Measurements from ENCODE around the gene WDR88. TPM values are rescaled to one million over a fixed set of nuclear protein-coding genes. Genes with fewer than 3 reads are reported as not detected.

WDR88 gene
- total RNA-seq, 1 experiment from 2014 or later, result 0.28 TPM

GRCh38 chr19:33193269-33193864 is 61.5 kb downstream of the WDR88 start:
- ChIA-PET POLR2A (no interaction called here), CTCF (interaction anchor here (0.6 to 2.2 kb wide), 3 partner anchors 9 to 119 kb away, joined by 3 to 11 read pairs (median 4); no protein-coding TSS in a partner anchor)
- DNase-seq (ENCODE audit: low spot score), result no peak
- no peak for ATAC-seq
- Mint-ChIP-seq H3K36me3 (no peaks in the 10 kb centered on the region), H3K4me3 (peak overlapping the region; percentile 58), H3K4me1 (0 out of 2 replicates have a peak, but pooled peaks cover 3% of the 10 kb centered on the region), H3K27me3 (ENCODE audit: low read depth) (peaks cover 30% of the 10 kb centered on the region), H3K9me3 (no peaks in the 10 kb centered on the region), H3K27ac (no peak overlapping the region)
- no peak for TF ChIP-seq ZNF219 (CRISPR knock-in tag; IDR thresholded peaks at IDR 0.05; ENCODE audit: borderline replicate concordance)
- TF ChIP-seq USF1 (CRISPR knock-in tag; IDR thresholded peaks at IDR 0.05), result no peak
- no peak for TF ChIP-seq ZBTB21 (CRISPR knock-in tag; IDR thresholded peaks at IDR 0.05; ENCODE audit: borderline replicate concordance)
- no peak for TF ChIP-seq HMGA2 (CRISPR knock-in tag; IDR thresholded peaks at IDR 0.05)
- no peak for TF ChIP-seq SMAD3 (CRISPR knock-in tag; IDR thresholded peaks at IDR 0.05; ENCODE audit: borderline replicate concordance)
- no peak for TF ChIP-seq FOXK1 (CRISPR knock-in tag; IDR thresholded peaks at IDR 0.05)
- TF ChIP-seq GRHL2 (CRISPR knock-in tag; IDR thresholded peaks at IDR 0.05; ENCODE audit: insufficient replicate concordance, severe bottlenecking), result no peak
- TF ChIP-seq ZNF423 (CRISPR knock-in tag; IDR thresholded peaks at IDR 0.05), result no peak
- no peak for TF ChIP-seq ATF1 (CRISPR knock-in tag; IDR thresholded peaks at IDR 0.05)
- TF ChIP-seq ATF6 (CRISPR knock-in tag; IDR thresholded peaks at IDR 0.05), result no peak
- TF ChIP-seq FOXP1 (CRISPR knock-in tag; IDR thresholded peaks at IDR 0.05; ENCODE audit: borderline replicate concordance), result no peak
- no peak for TF ChIP-seq NR3C1 (CRISPR knock-in tag; conservative IDR thresholded peaks at IDR 0.05; ENCODE audit: low read depth)
- TF ChIP-seq NFATC4 (CRISPR knock-in tag; IDR thresholded peaks at IDR 0.05), result no peak
- TF ChIP-seq ZNF121 (CRISPR knock-in tag; IDR thresholded peaks at IDR 0.05), result no peak
- no peak for TF ChIP-seq ZNF425 (CRISPR knock-in tag; conservative IDR thresholded peaks at IDR 0.05)
- TF ChIP-seq MXD4 (CRISPR knock-in tag; IDR thresholded peaks at IDR 0.05; ENCODE audit: borderline replicate concordance), result no peak

GRCh38 chr19:33193865-33194362 is 62.0 kb downstream of the WDR88 start, which contains the start of gene LRP3:
Gene LRP3 (plus strand): TSS chr19:33194330. CDS start chr19:33194786, 456 bp downstream.
- H3K9me3 Mint-ChIP-seq, result no peaks in the 10 kb centered on the region
- 0 out of 2 replicates have a peak, but pooled peaks cover 3% of the 10 kb centered on the region for H3K4me1 Mint-ChIP-seq
- ChIA-PET CTCF (interaction anchor here (1.0 to 2.2 kb wide), 2 partner anchors 10 to 21 kb away, joined by 3 to 11 read pairs; no protein-coding TSS in a partner anchor), POLR2A (interaction anchor here (1.0 kb wide), 1 partner anchor 311 kb away, joined by 3 read pairs; no protein-coding TSS in a partner anchor)
- H3K4me3 Mint-ChIP-seq, result peak within 1 kb of the TSS; percentile 73
- peak; percentile 38 for DNase-seq (ENCODE audit: low spot score)
- H3K27me3 Mint-ChIP-seq (ENCODE audit: low read depth), result peaks cover 30% of the 10 kb centered on the region
- no peak within 1 kb of the TSS for H3K27ac Mint-ChIP-seq
- peaks cover 2% of the 10 kb centered on the region; the same call in 1 of the 2 replicates for H3K36me3 Mint-ChIP-seq
- ATAC-seq, result peak; percentile 52
- TF ChIP-seq USF2 (CRISPR knock-in tag; IDR thresholded peaks at IDR 0.05), result peak; percentile 89
- no peak for TF ChIP-seq ATF3 (CRISPR knock-in tag; conservative IDR thresholded peaks at IDR 0.05)
- no peak for TF ChIP-seq TP53 (CRISPR knock-in tag; IDR thresholded peaks at IDR 0.05)
- no peak for TF ChIP-seq IRF2 (CRISPR knock-in tag; IDR thresholded peaks at IDR 0.05; ENCODE audit: borderline replicate concordance, low read depth)
- TF ChIP-seq CTCF (IDR thresholded peaks at IDR 0.05), result no peak
- TF ChIP-seq ATF6 (CRISPR knock-in tag; IDR thresholded peaks at IDR 0.05), result no peak
- no peak for TF ChIP-seq ETV6 (CRISPR knock-in tag; IDR thresholded peaks at IDR 0.05)
- TF ChIP-seq SOX15 (CRISPR knock-in tag; IDR thresholded peaks at IDR 0.05), result no peak
- no peak for TF ChIP-seq PREB (CRISPR knock-in tag; IDR thresholded peaks at IDR 0.05; ENCODE audit: borderline replicate concordance)

All from WTC11 (cell line).